NCI-H526 (cell line): ENCODE measurements around the gene SPEG.

ENCODE experiments used
- DNase-seq, 2 experiments: peaks; one replicate each; lab custom pipeline; 2025; lab: John Stamatoyannopoulos, UW

SPEG gene

GRCh38 chr2:219443697-219444023 lies 9.0 kb downstream of the SPEG start:
- DNase-seq = no peak

- no peak for DNase-seq
Measured at GRCh38 chr2:219444566-219445091, 10.0 kb downstream of the SPEG start.

GRCh38 chr2:219445220-219445640 lies 10.6 kb downstream of the SPEG start:
- DNase-seq = no peak

- DNase-seq = peak in 1 of 2 experiments; percentile 58
Measured at GRCh38 chr2:219446101-219446504, 11.5 kb downstream of the SPEG start.

GRCh38 chr2:219446689-219447088 lies 12.0 kb downstream of the SPEG start:
- DNase-seq = no peak

GRCh38 chr2:219447242-219448098 lies 12.8 kb downstream of the SPEG start:
- DNase-seq = no peak

GRCh38 chr2:219448099-219448775 lies 13.6 kb downstream of the SPEG start:
- DNase-seq = no peak

- DNase-seq = no peak
Measured at GRCh38 chr2:219448776-219449341, 14.2 kb downstream of the SPEG start.

- DNase-seq = no peak
Measured at GRCh38 chr2:219449609-219450008, 15.0 kb downstream of the SPEG start.

GRCh38 chr2:219451661-219452360 lies 17.2 kb downstream of the SPEG start:
- no peak for DNase-seq

GRCh38 chr2:219452361-219453317 lies 18.0 kb downstream of the SPEG start:
- no peak for DNase-seq

- DNase-seq = no peak
Measured at GRCh38 chr2:219453671-219454590, 19.3 kb downstream of the SPEG start.

GRCh38 chr2:219455581-219455980 lies 20.9 kb downstream of the SPEG start:
- DNase-seq = no peak

- DNase-seq = no peak
Measured at GRCh38 chr2:219457784-219458369, 23.2 kb downstream of the SPEG start.

- DNase-seq = no peak
Measured at GRCh38 chr2:219458996-219459395, 24.4 kb downstream of the SPEG start.

GRCh38 chr2:219459460-219460311 lies 25.0 kb downstream of the SPEG start:
- DNase-seq = peak in 1 of 2 experiments; percentile 64

- peak in 1 of 2 experiments; percentile 64 for DNase-seq
Measured at GRCh38 chr2:219460424-219460926, 25.8 kb downstream of the SPEG start.

GRCh38 chr2:219461047-219461514 lies 26.4 kb downstream of the SPEG start:
- DNase-seq = peak in 1 of 2 experiments; percentile 26
